GM19043 (cell line): ENCODE results near the gene SUSD1.
A peak's percentile ranks its signal among the peaks of the same experiment; 100 is the strongest.
"Not testable (repeated sequence)": the region's sequence is repeated elsewhere in the genome, so short reads cannot be mapped to it uniquely, and the experiment has no call there.

ENCODE experiments used
- ATAC-seq: cut with Tn5 transposase; IDR thresholded peaks from one replicate; pipeline ENCODE4 v1.9.1; 2021; ENCODE audit warnings: low read depth; ENCODE audit not compliant: unreplicated experiment

SUSD1 gene

DNA sequence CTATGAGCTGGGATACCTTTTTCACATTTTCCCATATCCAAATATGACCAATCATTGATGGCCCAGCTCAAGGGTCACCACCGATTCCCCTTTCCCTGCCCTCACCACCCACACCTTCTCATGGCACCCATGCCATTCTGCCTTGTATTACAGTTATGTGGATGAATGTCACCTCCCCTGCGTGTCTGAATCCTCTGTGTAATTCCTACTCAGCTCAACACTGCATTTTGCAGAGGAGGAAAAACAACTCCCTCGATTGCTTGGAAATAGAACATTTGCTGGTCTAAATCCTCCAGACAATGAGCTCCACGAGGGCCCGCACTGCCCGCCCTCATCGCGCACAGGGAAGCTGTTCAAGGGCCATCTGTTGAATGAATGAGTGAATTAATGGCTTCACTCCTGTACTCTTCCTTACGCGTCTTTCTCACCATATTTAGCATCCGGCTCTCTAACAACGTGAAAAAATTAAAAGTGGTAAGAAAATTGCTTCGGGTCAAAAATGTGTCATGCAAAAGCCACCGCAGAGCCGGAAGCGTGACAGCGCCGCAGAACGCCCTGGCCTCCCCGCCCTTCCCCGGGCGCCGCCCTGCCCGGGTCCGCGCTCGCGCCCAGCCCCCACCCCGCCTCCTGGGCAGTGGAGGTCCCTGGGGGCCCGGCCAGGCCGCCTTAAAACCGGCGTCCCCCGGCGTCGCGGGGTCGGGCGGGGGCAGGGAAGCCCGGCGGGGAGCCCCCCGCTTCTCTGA, 704 bp downstream of the SUSD1 start:
- ATAC-seq = peak; percentile 75

DNA sequence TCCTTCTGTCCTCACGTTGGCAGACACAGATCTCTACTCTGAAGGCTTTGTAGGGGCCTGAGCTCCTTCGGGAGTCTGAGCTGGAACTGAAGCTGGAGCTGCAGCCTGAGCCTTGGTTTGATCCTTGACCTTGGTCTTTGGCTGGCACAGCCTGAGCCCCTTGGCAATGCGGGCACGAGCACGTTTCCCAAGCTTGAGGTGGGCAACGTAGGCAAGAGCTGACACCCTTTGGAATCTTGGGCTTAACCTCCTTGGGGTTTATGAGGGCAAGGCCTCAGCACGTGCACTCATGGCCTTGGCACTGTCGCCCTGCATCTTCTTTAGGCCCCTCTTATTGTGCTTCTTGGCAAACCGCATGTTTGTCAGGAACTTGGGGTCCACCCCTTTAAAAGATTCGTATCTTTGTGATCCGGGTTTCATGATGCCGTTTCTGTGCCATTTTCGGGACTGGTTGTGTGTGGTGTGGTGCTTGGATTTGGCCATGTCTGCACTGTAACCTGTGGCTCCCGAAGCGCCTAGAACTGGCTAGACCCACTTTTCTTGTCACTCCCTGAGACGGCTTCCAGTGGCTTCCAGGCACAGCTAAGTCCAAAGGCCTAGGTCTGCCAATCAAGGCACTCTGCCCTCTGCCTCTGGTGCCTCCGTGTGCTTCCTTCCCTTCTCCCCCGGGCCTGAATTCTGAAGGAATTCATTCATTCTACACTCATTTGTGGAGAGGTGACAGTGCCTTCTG, 1.4 kb downstream of the SUSD1 start:
- no peak for ATAC-seq

DNA sequence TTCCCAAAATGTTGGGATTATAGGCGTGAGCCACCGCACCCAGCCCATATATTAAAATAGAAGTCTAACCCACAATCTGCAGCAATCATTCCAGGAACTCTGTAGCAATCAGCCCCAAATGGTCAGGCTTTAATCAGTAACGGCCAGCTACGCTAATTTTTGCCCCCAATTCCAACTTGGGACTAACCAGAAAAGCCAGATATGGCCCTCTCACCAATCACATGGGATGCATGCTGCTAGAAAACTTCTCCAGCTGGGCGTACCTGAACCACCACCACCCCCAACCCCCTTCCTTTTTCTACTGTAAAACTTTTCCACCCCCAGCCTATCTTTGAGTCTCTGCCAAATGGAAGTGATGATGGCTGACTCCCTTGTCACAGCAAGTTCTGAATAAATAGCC, 4.1 kb downstream of the SUSD1 start:
- no peak for ATAC-seq

DNA sequence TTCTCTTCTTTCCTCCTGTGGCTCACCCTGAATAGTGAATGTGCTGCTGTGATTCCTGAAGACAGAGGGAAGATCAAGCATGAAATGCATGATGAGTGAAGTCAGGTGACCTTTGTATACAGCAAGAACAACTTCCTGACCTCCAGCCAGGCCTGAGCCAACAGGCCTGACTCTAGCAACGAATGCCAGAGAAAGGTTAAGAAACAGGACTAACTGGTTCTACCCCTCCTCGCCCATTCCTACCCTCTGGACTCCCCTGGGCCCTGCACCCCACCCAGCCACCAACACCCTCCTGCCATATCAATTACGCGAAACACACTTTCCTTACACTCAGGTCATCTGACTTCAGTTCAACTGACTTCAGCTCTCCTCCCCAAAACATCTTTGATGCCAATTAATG, 4.9 kb downstream of the SUSD1 start:
- ATAC-seq = no peak

DNA sequence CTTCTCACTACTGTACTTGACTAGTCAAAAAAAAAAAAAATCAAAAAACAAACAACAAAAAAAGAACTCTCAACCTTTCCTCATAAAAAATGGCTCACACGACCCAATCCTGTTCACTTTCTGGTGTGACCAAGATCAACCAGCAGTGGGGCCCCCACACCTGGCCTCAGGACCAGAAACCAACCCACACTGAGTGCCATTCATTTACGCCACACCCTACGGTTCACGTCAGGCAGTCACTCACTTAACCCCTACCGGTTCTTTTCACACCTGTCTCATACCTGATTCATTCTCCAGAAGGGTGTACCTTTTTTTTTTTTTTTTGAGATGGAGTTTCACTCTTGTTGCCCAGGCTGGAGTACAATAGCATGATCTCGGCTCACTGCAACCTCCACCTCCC, 5.7 kb downstream of the SUSD1 start:
- ATAC-seq = no peak

DNA sequence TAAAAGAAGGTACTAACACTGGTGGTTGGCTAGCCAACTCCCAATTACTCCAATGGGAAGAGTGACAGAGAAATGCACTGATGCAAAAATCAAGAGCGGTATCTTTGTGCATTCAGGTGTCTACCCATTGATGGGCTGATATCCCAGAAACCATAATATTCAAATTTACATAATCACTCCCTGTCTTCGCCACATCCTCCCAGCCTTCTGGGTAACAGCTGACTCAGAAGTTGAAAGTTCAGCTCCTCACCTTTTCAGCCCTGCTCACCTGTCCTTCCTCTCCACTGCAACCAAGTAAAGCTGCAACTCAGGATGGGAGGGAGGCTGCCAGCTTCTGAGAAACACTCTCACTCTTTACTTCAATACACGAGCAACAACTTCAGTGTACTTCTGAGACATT, 6.9 kb downstream of the SUSD1 start:
- ATAC-seq = no peak

DNA sequence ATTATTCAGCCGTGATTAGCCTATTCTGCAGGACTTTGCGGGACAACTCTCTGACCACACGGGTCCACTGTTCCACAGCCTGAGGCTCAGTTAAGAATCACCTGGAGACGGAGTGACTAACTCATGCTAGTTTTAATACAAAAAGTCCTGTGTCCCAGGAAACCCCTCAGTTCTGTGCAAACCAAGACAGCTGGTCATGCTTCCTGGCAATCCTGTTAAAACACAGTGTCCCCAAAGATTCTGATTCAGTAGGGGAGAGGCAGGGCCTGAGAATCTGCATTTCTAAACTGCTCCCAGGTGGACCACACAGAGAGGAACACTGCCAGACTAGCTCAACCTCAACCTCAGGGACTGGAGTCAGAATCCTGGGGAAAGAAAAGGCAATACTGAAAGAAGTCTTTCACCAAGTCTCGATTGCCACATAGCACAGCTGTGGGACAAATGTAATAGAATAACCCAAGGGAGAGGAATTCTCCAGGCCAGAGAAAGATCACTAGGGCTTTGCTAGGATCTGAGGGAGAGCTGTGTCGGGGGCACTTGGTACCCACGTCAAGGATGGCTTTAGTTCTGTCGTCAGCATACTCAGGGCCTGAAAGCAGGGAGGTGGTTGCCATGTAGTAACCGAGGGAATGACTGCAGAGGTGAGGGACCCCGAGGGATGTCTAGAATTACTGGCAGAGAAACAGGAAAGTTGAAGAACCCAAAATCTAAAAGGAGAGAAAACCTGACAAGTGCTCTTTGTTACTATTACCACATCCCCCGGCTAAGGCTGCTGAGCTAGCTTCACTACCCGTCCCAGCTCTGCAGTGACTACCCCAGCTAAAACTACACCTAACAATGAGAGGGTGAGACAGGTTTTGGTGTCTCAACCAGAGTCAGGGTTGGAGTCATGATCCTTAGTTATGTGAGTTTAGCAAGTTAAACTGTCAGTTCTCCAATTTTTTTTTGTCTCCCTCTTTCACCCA, 8.6 kb downstream of the SUSD1 start:
- ATAC-seq = no peak

DNA sequence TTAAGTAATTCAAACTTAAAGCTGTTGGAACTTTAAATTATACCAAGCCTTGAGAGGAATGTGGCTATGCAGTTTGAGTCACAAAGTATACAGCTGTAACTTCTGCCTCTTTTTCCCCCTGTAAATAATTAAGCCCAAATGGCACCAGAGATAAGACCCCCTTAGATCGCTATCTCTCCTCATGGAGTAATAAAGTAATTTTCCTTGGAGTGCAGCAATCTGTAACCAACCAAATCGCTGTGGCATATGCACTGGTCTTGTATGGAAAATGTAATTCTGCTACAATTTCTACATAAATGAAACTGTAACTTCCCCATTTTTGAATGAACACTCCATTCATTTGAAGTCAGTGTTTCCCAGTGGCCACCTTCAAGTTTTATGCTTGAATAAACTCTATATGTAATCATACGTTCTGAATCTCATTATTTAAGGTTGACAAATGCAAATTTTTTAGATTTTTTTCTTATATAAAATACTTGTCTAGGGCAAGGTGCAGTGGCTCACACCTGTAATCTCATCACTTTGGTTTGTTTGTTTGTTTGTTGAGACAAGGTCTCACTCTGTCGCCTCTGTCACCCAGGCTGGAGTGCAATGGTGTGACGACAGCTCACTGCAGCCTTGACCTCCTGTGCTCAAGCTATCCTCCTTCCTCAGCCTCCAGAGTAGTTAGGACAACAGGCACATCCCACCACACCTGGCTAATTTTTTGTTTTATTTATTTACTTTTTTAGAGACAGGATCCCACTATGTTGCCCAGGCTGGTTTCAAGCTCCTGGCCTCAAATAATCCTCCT, 12.3 kb downstream of the SUSD1 start:
- ATAC-seq = peak; percentile 61

DNA sequence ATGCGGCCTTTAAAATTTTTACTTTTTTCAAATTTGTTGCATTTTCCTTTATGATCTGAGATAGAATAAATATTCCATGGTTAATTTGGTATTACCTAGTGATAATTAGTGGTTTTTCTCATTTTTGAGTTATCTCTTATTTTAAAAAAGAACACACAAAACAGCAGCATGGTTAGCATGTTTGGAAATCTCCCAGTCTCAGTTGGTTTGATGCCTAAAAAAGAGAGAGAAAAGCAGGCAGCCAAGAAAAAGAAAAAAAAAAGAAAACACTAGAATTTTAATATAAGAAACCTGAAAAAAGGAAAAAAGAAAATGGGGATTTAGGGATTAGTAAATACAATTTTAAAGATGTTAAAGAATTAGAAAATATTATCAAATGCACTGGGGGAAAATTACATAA, 15.3 kb downstream of the SUSD1 start:
- no peak for ATAC-seq

DNA sequence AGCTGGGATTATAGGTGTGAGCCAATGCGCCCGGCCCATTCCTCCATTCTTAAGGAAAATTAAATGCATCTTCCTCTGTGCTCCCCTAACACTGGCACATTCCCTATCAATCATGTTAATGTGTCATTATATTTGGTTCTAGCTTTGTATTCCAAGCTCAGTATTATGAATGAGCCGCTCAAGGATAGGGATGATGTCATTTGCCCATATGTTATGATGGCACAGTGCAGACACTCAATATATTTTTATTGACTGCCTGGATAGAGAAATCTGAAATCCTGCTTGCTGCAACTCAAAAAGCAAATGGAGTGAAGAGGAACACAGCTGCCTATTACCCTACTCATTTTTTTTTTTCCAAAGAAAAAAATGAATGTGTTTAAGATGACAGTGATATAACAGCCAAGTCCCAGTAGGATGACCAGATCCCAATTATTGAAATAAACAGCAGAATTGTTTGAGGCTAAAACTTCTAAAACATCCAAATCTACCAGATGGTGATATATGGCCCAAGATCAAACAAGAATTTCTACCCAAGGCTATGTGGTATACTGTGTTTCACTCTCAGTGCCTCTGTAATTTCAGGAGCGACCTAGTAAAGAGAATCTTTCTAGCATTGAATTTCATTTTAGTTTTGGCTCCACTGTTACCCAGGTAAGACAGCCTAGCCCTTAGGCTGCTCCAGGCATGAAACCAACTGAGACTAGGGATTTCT, 16.3 kb downstream of the SUSD1 start:
- ATAC-seq = no peak

DNA sequence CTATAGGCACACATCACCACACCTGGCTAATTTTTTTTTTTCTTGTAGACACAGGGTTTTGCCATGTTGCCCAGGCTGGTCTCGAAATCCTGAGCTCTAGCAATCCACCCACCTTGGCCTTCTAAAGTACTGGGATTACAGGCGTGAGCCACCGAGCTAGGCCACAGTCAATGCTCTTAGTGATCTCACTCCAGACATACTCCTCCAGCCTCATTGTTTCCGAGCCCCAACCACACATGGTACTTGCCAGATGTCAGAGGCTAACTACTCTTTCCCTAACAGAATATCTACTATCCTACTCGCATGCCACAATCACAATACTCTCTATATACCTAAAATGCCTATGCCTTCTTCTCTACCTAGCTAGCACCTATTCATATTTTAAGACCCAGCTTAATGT, 17.1 kb downstream of the SUSD1 start:
- no peak for ATAC-seq

DNA sequence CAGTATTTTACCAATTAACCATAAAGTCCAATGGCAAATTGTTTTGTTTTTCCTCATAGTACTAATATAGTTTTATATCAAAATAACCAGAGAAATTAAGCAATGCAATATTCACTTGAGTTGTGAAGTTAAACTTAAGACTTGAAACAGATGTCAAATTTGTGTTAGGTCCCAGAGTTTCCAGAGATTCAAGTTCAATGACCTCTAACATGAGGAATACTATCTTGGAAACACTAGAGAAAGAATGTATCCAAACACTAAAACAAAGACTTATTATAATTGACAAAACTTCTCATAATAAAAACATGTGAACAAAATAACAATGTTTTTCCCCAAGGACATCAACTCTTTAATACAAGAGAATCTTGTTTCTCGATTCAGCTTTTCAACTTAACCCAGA, 18.0 kb downstream of the SUSD1 start:
- ATAC-seq = no peak

DNA sequence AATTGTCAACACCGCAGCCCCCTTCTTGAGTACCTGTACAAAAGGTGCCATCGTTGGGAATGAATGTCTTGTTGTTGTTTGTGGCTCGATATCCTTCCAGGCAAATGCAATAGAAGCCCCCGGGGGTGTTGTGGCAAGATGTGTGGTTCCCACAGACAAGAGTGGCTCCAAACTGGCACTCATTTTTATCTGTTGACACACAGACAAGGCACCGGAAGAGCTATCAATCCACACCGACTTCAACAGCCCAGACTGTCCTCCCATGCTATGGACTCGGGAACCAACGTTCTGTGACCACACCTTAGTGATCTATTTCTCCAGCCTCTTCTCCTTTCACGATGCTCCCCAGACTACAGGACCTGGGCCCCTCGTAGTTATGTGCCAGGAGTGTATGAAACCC, 25.9 kb downstream of the SUSD1 start:
- no peak for ATAC-seq

DNA sequence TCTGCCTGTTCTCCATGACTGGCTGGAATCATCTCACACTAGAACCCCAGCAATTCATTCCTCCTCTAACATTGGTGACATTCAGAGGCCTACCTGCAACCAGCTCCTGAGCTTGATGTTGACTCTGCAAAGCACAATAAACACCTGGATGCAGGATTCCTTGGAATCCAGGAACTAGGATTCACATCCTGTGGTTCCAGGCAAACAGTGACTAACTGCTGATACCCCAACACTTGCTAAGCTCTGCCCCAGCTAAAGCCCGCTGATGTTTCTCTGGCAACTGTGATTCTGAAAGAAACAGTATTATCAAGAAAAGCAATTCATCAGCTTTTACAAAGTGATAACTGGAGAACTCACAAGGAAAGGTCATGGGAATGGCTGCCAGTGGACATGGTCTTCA, 29.2 kb downstream of the SUSD1 start:
- ATAC-seq = no peak

DNA sequence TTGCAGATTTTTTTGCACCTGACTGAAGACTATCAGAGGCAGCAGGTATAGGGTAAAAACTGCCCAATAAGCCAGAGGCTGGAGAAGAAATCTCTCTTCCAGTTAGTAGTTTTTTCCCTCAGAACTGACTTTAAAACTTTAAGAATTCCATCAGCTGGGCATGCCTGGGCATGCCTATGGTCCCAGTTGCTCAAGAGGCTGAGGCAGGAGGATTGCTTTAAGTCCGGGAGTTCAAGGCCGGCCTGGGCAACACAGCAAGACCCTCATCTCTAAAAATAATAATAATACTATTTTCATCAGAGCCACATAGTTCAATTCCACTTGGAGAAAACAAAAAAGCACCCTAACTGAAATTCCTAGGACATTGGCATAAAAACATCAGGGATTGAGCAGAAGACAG, 30.3 kb downstream of the SUSD1 start:
- ATAC-seq = no peak

DNA sequence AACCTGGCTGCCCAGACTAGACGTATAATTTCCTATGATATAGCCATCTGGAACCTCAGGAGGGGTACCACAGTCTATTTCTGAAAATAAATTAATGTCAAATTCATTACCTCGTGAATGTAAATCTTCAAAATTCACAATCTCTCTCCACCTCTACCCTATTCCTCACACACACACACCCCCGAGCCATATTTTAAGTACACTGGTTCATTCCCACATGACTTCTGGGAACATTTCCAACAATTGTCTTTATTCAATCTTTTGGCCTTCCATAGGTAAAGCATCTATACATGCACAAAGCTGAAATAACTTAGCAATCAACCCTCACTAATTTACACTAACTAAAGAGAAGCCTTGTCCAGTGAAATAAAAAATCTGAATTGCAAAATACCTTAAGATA, 32.7 kb downstream of the SUSD1 start:
- no peak for ATAC-seq

DNA sequence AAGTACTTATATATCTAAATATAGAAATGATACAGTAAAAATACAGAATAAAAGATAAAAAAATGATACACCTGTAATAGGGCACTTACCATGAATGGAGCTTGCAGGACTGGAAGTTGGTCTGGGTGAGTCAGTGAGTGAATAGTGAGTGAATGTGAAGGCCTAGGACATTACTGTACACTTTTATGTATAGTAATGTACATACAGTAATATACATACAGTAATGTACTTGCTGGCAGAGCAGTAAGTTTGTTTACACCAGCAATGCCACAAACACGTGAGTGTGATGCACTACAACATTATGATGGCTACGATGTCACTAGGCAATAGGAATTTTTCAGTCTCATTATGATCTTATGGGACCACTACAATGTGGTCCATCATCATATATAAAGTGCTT, 34.2 kb downstream of the SUSD1 start:
- no peak for ATAC-seq

DNA sequence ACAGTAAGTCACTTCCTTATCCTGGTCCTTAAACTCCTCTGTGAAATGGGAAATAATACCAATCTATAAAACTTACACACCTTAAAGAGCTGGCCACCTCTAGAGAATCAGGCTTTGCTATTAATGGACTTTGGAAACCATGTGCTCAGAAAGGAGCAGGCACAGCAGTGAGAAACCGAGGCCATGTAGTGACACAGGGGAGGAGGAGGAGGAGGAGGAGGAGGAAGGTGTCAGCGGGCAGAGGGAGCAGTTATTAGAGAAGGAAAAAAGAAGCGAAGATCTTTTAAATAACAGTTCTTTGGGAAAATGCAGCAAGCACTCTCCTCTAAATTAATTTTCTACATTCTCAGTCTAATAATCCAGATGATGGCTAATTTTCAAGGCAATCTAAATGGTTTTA, 38.0 kb downstream of the SUSD1 start:
- no peak for ATAC-seq

DNA sequence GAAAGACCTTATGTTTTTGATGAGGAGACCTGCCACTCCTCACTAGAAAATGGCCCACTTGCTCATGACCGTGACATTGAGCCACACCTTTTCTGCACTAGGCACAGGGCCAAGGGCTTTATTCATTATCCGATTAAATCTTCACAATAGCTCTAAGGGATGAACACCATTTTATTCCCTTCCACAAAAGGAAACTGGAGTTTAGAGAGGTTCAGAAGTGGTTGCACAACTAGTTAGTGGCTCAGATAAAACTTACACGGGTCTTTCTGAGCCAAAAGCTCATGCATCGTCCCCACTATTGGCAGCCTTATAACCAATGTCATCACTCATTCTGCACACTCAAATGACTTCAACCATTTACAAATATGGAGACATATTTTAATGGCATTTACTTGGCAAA, 39.4 kb downstream of the SUSD1 start:
- no peak for ATAC-seq

DNA sequence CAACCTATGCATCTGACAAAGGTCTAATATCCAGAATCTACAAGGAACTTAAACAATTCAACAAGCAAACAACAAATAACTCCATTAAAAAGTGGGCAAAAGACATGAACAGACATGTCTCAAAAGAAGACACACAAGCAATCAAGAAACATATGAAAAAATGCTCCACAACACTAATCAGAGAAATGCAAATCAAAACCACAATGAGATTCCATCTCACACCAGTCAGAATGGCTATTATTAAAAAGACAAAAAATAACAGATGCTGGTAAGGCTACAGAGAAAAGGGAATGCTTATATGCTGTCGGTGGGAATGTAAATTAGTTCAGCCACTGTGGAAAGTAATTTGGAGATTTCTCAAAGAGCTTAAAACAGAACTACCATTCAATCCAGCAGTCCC, 41.3 kb downstream of the SUSD1 start:
- ATAC-seq = not testable (repeated sequence)
